Panc1 (cell line): ENCODE results near the gene TMEM123. TPM values are rescaled to one million over a fixed set of nuclear protein-coding genes. Genes with fewer than 3 reads are reported as not detected.

Experiments
- ATAC-seq: fragments of 200-7000 bp; cut with Tn5 transposase; 2 replicates; pipeline ENCODE4 v1.9.1; 2020; ENCODE audit warnings: mild to moderate bottlenecking, moderate library complexity
- BruUV-seq: library from RNA; stranded (reverse); fragments of 400-500 nt; replicated peaks from 2 replicates; lab custom pipeline; 2021; lab: Mats Ljungman, UMichigan
- CTCF ChIA-PET: fragments of 300-600 bp; sonication (Branson Sonifier 250); formaldehyde crosslinking; loops from one replicate; lab custom pipeline; 2022; ENCODE audit warnings: antibody characterized with exemption; lab: Charles Lee
- POLR2A ChIA-PET: fragments of 300-600 bp; sonication (Branson Sonifier 250); formaldehyde crosslinking; loops from one replicate; lab custom pipeline; 2022; ENCODE audit warnings: antibody characterized with exemption; lab: Charles Lee
- DNase-seq: peaks from one replicate; pipeline ENCODE4 v3.0.0-alpha.2; 2010; ENCODE audit warnings: low read depth, low spot score
- H3K27ac ChIP-seq: 2 replicates; pipeline ENCODE4 v1.5.1; 2011; ENCODE audit warnings: mild to moderate bottlenecking, low read length, inconsistent platforms
- H3K27me3 ChIP-seq: fragments of 200-500 bp; sonication (Bioruptor generic); 2 replicates; pipeline ENCODE4 v1.6.0; 2014; ENCODE audit warnings: low read length, inconsistent platforms; ENCODE audit not compliant: control insufficient read depth, insufficient read depth
- H3K36me3 ChIP-seq: fragments of 200-500 bp; sonication (Bioruptor generic); 2 replicates; pipeline ENCODE4 v1.5.1; 2014; ENCODE audit warnings: inconsistent platforms, mild to moderate bottlenecking, low read length, moderate library complexity; ENCODE audit not compliant: control insufficient read depth, insufficient read depth
- H3K4me1 ChIP-seq: 2 replicates; pipeline ENCODE4 v1.5.1; 2011; ENCODE audit warnings: inconsistent platforms, mild to moderate bottlenecking, low read length, moderate library complexity; ENCODE audit not compliant: control insufficient read depth, insufficient read depth
- H3K4me3 ChIP-seq, 2 experiments: 2 replicates each; pipeline ENCODE4 v1.5.1; 2011 to 2012; ENCODE audit warnings: low read depth in 2 of 2, low read length in 2 of 2, mild to moderate bottlenecking in 2 of 2, inconsistent platforms in 1 of 2, moderate library complexity in 1 of 2
- H3K9me3 ChIP-seq: fragments of 200-500 bp; sonication (Bioruptor generic); 2 replicates; pipeline ENCODE4 v1.5.1; 2014; ENCODE audit warnings: low read depth, mild to moderate bottlenecking, inconsistent platforms, low read length, moderate library complexity; ENCODE audit not compliant: control insufficient read depth, insufficient read depth
- POLR2AphosphoS5 ChIP-seq: IDR thresholded peaks from 2 replicates; pipeline ENCODE4 v1.6.1; 2012; ENCODE audit warnings: mild to moderate bottlenecking, low read depth, low read length, moderate library complexity
- SIN3A ChIP-seq: IDR thresholded peaks from 2 replicates; pipeline ENCODE4 v1.6.1; 2012; ENCODE audit warnings: low read depth, mild to moderate bottlenecking, low read length, moderate library complexity, borderline replicate concordance; ENCODE audit not compliant: insufficient read depth
- TCF7L2 ChIP-seq: IDR thresholded peaks from 2 replicates; pipeline ENCODE4 v1.6.1; 2011; ENCODE audit warnings: mild to moderate bottlenecking, low read depth, low read length, inconsistent platforms
- in situ Hi-C: cut with HindIII; loops from 2 replicates; pipeline ENCODE4 v1.10.0; 2016; ENCODE audit warnings: low sequenced_read_pairs, low pct_unique_long_range_greater_than_20kb
- intact Hi-C: fragments of 100-400 bp; cut with micrococcal nuclease; formaldehyde crosslinking; loops from one replicate; pipeline ENCODE4 v1.10.0; 2022; ENCODE audit not compliant: unreplicated experiment
- total RNA-seq: library from RNA; stranded (reverse); gene quantifications from one replicate; pipeline ENCODE4 v1.2.1, GENCODE V29; 2021; ENCODE audit not compliant: unreplicated experiment
- TF ChIP-seq, protein P1 (sequence below), 2 experiments: IDR thresholded peaks; 2 replicates each; pipeline ENCODE4 v1.6.1; 2011 to 2012; ENCODE audit warnings: low read depth in 2 of 2, control low read depth in 1 of 2, low read length in 1 of 2, mild to moderate bottlenecking in 1 of 2, moderate library complexity in 1 of 2; ENCODE audit not compliant: insufficient read depth in 1 of 2
- TF ChIP-seq, protein P2 (sequence below): fragments of 450-650 bp; IDR thresholded peaks from 2 replicates; pipeline ENCODE4 v1.5.1; 2017; ENCODE audit warnings: mild to moderate bottlenecking

TMEM123 gene
- total RNA-seq, 1 experiment from 2014 or later, result 383 TPM

DNA sequence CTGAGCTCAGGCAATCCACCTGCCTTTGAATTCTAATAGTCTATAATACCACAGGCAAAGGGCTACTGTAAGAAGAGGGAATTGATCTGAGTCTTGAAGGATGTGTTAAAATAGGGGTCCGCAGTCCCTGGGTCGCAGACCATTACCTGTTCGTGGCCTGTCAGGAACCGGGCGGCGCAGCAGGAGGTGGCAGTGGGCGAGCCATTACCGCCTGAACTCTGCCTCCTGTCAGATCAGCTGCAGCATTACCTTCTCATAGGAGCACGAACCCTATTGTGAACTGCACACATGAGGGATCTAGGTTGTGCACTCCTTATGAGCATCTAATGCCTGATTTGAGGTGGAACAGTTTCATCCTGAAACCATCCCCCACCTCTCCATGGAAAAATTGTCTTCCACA is 11.5 kb upstream of the TMEM123 start:
- Histone ChIP-seq H3K27ac (no peak overlapping the region), H3K27me3 (no peaks in the 10 kb centered on the region), H3K36me3 (no peaks in the 10 kb centered on the region), H3K9me3 (no peaks in the 10 kb centered on the region), H3K4me3 (no peak overlapping the region), H3K4me1 (peaks cover 22% of the 10 kb centered on the region)
- DNase-seq, result no peak
- no TSS peak for BruUV-seq
- TF ChIP-seq POLR2AphosphoS5 (no peak), SIN3A (no peak), TCF7L2 (no peak)
- TF ChIP-seq, protein P1, sequence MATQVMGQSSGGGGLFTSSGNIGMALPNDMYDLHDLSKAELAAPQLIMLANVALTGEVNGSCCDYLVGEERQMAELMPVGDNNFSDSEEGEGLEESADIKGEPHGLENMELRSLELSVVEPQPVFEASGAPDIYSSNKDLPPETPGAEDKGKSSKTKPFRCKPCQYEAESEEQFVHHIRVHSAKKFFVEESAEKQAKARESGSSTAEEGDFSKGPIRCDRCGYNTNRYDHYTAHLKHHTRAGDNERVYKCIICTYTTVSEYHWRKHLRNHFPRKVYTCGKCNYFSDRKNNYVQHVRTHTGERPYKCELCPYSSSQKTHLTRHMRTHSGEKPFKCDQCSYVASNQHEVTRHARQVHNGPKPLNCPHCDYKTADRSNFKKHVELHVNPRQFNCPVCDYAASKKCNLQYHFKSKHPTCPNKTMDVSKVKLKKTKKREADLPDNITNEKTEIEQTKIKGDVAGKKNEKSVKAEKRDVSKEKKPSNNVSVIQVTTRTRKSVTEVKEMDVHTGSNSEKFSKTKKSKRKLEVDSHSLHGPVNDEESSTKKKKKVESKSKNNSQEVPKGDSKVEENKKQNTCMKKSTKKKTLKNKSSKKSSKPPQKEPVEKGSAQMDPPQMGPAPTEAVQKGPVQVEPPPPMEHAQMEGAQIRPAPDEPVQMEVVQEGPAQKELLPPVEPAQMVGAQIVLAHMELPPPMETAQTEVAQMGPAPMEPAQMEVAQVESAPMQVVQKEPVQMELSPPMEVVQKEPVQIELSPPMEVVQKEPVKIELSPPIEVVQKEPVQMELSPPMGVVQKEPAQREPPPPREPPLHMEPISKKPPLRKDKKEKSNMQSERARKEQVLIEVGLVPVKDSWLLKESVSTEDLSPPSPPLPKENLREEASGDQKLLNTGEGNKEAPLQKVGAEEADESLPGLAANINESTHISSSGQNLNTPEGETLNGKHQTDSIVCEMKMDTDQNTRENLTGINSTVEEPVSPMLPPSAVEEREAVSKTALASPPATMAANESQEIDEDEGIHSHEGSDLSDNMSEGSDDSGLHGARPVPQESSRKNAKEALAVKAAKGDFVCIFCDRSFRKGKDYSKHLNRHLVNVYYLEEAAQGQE (IDR thresholded peaks at IDR 0.05; ENCODE audit: insufficient read depth in 1 of 2, low read depth in 2 of 2, low read length in 1 of 2), result no peak
- TF ChIP-seq, protein P2, sequence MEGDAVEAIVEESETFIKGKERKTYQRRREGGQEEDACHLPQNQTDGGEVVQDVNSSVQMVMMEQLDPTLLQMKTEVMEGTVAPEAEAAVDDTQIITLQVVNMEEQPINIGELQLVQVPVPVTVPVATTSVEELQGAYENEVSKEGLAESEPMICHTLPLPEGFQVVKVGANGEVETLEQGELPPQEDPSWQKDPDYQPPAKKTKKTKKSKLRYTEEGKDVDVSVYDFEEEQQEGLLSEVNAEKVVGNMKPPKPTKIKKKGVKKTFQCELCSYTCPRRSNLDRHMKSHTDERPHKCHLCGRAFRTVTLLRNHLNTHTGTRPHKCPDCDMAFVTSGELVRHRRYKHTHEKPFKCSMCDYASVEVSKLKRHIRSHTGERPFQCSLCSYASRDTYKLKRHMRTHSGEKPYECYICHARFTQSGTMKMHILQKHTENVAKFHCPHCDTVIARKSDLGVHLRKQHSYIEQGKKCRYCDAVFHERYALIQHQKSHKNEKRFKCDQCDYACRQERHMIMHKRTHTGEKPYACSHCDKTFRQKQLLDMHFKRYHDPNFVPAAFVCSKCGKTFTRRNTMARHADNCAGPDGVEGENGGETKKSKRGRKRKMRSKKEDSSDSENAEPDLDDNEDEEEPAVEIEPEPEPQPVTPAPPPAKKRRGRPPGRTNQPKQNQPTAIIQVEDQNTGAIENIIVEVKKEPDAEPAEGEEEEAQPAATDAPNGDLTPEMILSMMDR, result no peak
- POLR2A ChIA-PET, result no interaction called here
- intact Hi-C loops (no loop called here), in situ Hi-C loops (no loop called here)
- ATAC-seq, result no peak
- CTCF ChIA-PET, result no interaction called here

DNA sequence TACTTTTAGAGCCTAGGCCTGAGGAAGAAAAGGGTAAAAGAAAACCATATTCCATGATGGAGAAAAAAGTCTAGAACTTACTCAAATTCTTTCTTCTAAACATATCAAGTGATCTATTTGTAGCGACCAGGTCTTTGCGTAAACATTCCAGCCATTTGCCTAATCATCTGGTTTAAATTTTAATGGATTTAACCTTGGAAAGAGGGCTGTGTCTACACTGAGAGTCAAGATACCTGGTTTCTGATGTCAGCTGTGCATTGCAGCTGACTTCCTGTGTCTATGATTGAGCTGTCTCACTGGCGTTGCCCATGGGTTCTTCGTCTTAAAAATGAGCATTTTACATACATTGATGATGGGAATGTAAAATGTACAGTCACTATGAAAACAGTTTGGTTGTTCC is 10.0 kb upstream of the TMEM123 start:
- ChIA-PET POLR2A (no interaction called here), CTCF (no interaction called here)
- Histone ChIP-seq H3K27me3 (no peaks in the 10 kb centered on the region), H3K27ac (no peak overlapping the region), H3K36me3 (no peaks in the 10 kb centered on the region), H3K4me3 (no peak overlapping the region), H3K4me1 (peaks cover 8% of the 10 kb centered on the region), H3K9me3 (no peaks in the 10 kb centered on the region)
- in situ Hi-C loops, result no loop called here
- ATAC-seq (no peak), DNase-seq (no peak)
- no peak for TF ChIP-seq SIN3A
- TF ChIP-seq, protein P2, result no peak
- TF ChIP-seq, protein P1 (IDR thresholded peaks at IDR 0.05; ENCODE audit: insufficient read depth in 1 of 2, low read depth in 2 of 2, low read length in 1 of 2), result no peak
- TF ChIP-seq TCF7L2, result no peak
- BruUV-seq, result no TSS peak
- intact Hi-C loops, result no loop called here
